H1 (cell line): ENCODE results near the gene HSD11B1L. TPM values are rescaled to one million over a fixed set of nuclear protein-coding genes. Genes with fewer than 3 reads are reported as not detected.

Experiments
- CTCF ChIA-PET: fragments of 300-600 bp; sonication (Branson Sonifier 250); formaldehyde crosslinking; loops from one replicate; lab custom pipeline; 2021; ENCODE audit not compliant: partially characterized antibody; lab: Charles Lee
- POLR2A ChIA-PET: fragments of 300-600 bp; sonication (Branson Sonifier 250); formaldehyde crosslinking; loops from one replicate; lab custom pipeline; 2021; ENCODE audit warnings: inconsistent platforms; ENCODE audit not compliant: partially characterized antibody; lab: Charles Lee
- DNase-seq, 2 experiments: peaks; one replicate each; pipeline versions ENCODE4 v3.0.0 to v3.0.0-alpha.2; 2010 to 2022; ENCODE audit warnings: low spot score in 2 of 2, low read depth in 1 of 2, mixed read lengths in 1 of 2
- FAIRE-seq: peaks from 2 replicates; lab custom pipeline; 2011; peaks lifted over from hg19 to GRCh38; lab: Jason Lieb, UNC
- H2AFZ ChIP-seq: 2 replicates; pipeline ENCODE4 v1.8.1; 2012; ENCODE audit warnings: low read length, inconsistent platforms
- H2AK5ac ChIP-seq: 2 replicates; pipeline ENCODE4 v1.6.1; 2013; ENCODE audit warnings: low read depth, low read length
- H2BK120ac ChIP-seq: replicated peaks from 2 replicates; pipeline ENCODE3; 2013; ENCODE audit warnings: low read depth, low read length, inconsistent platforms
- H2BK12ac ChIP-seq: 2 replicates; pipeline ENCODE4 v1.6.1; 2013; ENCODE audit warnings: low read depth, low read length
- H2BK15ac ChIP-seq: 2 replicates; pipeline ENCODE4 v1.6.1; 2013; ENCODE audit warnings: low read length
- H2BK20ac ChIP-seq: 2 replicates; pipeline ENCODE4 v1.6.1; 2013; ENCODE audit warnings: low read length
- H2BK5ac ChIP-seq: 2 replicates; pipeline ENCODE4 v1.6.1; 2013; ENCODE audit warnings: low read depth, low read length
- H3K14ac ChIP-seq: 2 replicates; pipeline ENCODE4 v1.6.1; 2013; ENCODE audit warnings: inconsistent platforms; ENCODE audit not compliant: insufficient read length
- H3K18ac ChIP-seq: 2 replicates; pipeline ENCODE4 v1.6.1; 2013; ENCODE audit warnings: low read length; ENCODE audit errors: extremely low read depth
- H3K23ac ChIP-seq: 2 replicates; pipeline ENCODE4 v1.6.1; 2013; ENCODE audit warnings: inconsistent platforms; ENCODE audit not compliant: insufficient read length
- H3K23me2 ChIP-seq: 2 replicates; pipeline ENCODE4 v1.6.1; 2013; ENCODE audit warnings: low read depth, low read length
- H3K27ac ChIP-seq: 2 replicates; pipeline ENCODE4 v1.6.1; 2011; ENCODE audit warnings: low read depth, low read length, inconsistent platforms
- H3K27me3 ChIP-seq, 4 experiments: replicated peaks in 1 of 4; 1 replicate in 1 of 4; 2 replicates in 3 of 4; pipeline versions ENCODE4 v1.6.1 to v1.8.1; 2011 to 2013; ENCODE audit warnings: low read length in 3 of 4, mild to moderate bottlenecking in 3 of 4, inconsistent platforms in 2 of 4, mixed read lengths in 2 of 4, moderate library complexity in 1 of 4; ENCODE audit not compliant: control insufficient read depth in 3 of 4, insufficient read depth in 3 of 4; ENCODE audit errors: extremely low read depth in 1 of 4
- H3K36me3 ChIP-seq, 4 experiments: 2 replicates each; pipeline versions ENCODE4 v1.6.1 to v1.8.1; 2011 to 2013; ENCODE audit warnings: mild to moderate bottlenecking in 4 of 4, low read length in 3 of 4, moderate library complexity in 2 of 4, control low read depth in 1 of 4, inconsistent platforms in 1 of 4; ENCODE audit not compliant: insufficient read depth in 4 of 4, control insufficient read depth in 2 of 4
- H3K4ac ChIP-seq: replicated peaks from 2 replicates; pipeline ENCODE3; 2013; ENCODE audit warnings: low read length, low read depth, mixed read lengths, inconsistent platforms; ENCODE audit not compliant: insufficient read length
- H3K4me1 ChIP-seq, 4 experiments: replicated peaks in 1 of 4; 1 replicate in 1 of 4; 2 replicates in 3 of 4; pipeline versions ENCODE4 v1.6.1 to v1.8.1; 2011 to 2013; ENCODE audit warnings: low read length in 3 of 4, inconsistent platforms in 2 of 4, mixed read lengths in 1 of 4; ENCODE audit not compliant: insufficient read depth in 4 of 4, control insufficient read depth in 3 of 4
- H3K4me2 ChIP-seq, 2 experiments: 2 replicates each; pipeline versions ENCODE4 v1.6.1 to v1.8.1; 2011 to 2013; ENCODE audit warnings: low read depth in 2 of 2, low read length in 2 of 2, control low read depth in 1 of 2, inconsistent platforms in 1 of 2, mild to moderate bottlenecking in 1 of 2; ENCODE audit not compliant: insufficient read depth in 1 of 2
- H3K4me3 ChIP-seq, 4 experiments: fragments of 200-600, 300-600 bp in 1 of 4; sonication (generic), shearing (Covaris generic), sonication (Bioruptor Twin) in 1 of 4; 2 replicates each; pipeline versions ENCODE4 v1.5.1 to v1.8.1; 2011 to 2016; ENCODE audit warnings: low read length in 4 of 4, low read depth in 3 of 4, control low read depth in 2 of 4, inconsistent platforms in 2 of 4, mild to moderate bottlenecking in 2 of 4, mixed read lengths in 1 of 4, moderate library complexity in 1 of 4; ENCODE audit not compliant: insufficient read depth in 2 of 4; ENCODE audit errors: extremely low read depth in 1 of 4
- H3K56ac ChIP-seq: replicated peaks from 2 replicates; pipeline ENCODE3; 2013; ENCODE audit warnings: low read depth, mild to moderate bottlenecking, mixed read lengths, low read length, inconsistent platforms; ENCODE audit not compliant: insufficient read length
- H3K79me1 ChIP-seq: 2 replicates; pipeline ENCODE4 v1.6.1; 2013; ENCODE audit warnings: low read depth, low read length, control low read depth
- H3K79me2 ChIP-seq, 2 experiments: 2 replicates each; pipeline versions ENCODE4 v1.6.1 to v1.8.1; 2012 to 2013; ENCODE audit warnings: low read length in 2 of 2, mild to moderate bottlenecking in 2 of 2, inconsistent platforms in 1 of 2; ENCODE audit not compliant: insufficient read depth in 2 of 2, control insufficient read depth in 1 of 2
- H3K9ac ChIP-seq, 4 experiments: replicated peaks in 1 of 4; 1 replicate in 1 of 4; 2 replicates in 3 of 4; pipeline versions ENCODE4 v1.6.1 to v1.8.1; 2011 to 2013; ENCODE audit warnings: low read depth in 3 of 4, low read length in 3 of 4, control low read depth in 2 of 4, mild to moderate bottlenecking in 2 of 4, moderate library complexity in 2 of 4, inconsistent platforms in 1 of 4; ENCODE audit errors: extremely low read depth in 1 of 4
- H3K9me3 ChIP-seq, 2 experiments: 2 replicates each; pipeline versions ENCODE4 v1.6.1 to v1.8.1; 2012 to 2013; ENCODE audit warnings: mild to moderate bottlenecking in 2 of 2, moderate library complexity in 2 of 2, control low read depth in 1 of 2, inconsistent platforms in 1 of 2, low read depth in 1 of 2, low read length in 1 of 2, mixed read lengths in 1 of 2; ENCODE audit not compliant: insufficient read depth in 2 of 2
- H4K20me1 ChIP-seq, 2 experiments: replicated peaks in 1 of 2; 2 replicates each; pipeline versions ENCODE3 to v1.8.1; 2011 to 2013; ENCODE audit warnings: inconsistent platforms in 2 of 2, low read length in 2 of 2, mild to moderate bottlenecking in 1 of 2; ENCODE audit not compliant: insufficient read depth in 2 of 2, control insufficient read depth in 1 of 2
- H4K5ac ChIP-seq: 2 replicates; pipeline ENCODE4 v1.6.1; 2013; ENCODE audit warnings: low read length, low read depth, mixed read lengths, inconsistent platforms; ENCODE audit not compliant: insufficient read length
- H4K8ac ChIP-seq: 2 replicates; pipeline ENCODE4 v1.8.0; 2013; ENCODE audit warnings: mild to moderate bottlenecking, moderate library complexity, low read length, inconsistent platforms; ENCODE audit not compliant: insufficient read depth; ENCODE audit errors: extremely low read depth
- H4K91ac ChIP-seq: replicated peaks from 2 replicates; pipeline ENCODE3; 2013; ENCODE audit warnings: low read length, mixed read lengths, inconsistent platforms; ENCODE audit not compliant: insufficient read length
- E2F6 ChIP-seq: IDR thresholded peaks from 2 replicates; pipeline ENCODE4 v1.6.1; 2012; ENCODE audit warnings: inconsistent platforms
- MAX ChIP-seq: IDR thresholded peaks from 2 replicates; pipeline ENCODE4 v1.6.1; 2012; ENCODE audit warnings: inconsistent platforms
- POLR2A ChIP-seq, 2 experiments: IDR thresholded peaks; 1 replicate in 1 of 2; 2 replicates in 1 of 2; pipeline ENCODE4 v1.6.1; 2011; ENCODE audit warnings: low read depth in 2 of 2, low read length in 2 of 2, mild to moderate bottlenecking in 2 of 2; ENCODE audit errors: control extremely low read depth in 1 of 2
- POLR2AphosphoS5 ChIP-seq: IDR thresholded peaks from 2 replicates; pipeline ENCODE4 v1.6.1; 2011; ENCODE audit warnings: low read depth, low read length
- WGBS, 2 experiments: shearing (Covaris generic) in 1 of 2; methylation state at CpG; one replicate each; pipeline versions ENCODE4 v1.1.6 to v1.1.7; 2013 to 2015; ENCODE audit warnings: low lambda C conversion rate in 2 of 2, mixed read lengths in 2 of 2, inconsistent platforms in 1 of 2, low coverage in 1 of 2, missing lambda C conversion rate in 1 of 2; ENCODE audit not compliant: insufficient replicate concordance in 2 of 2, insufficient coverage in 1 of 2, insufficient read length in 1 of 2; ENCODE audit errors: extremely low coverage in 1 of 2, missing lambda C conversion rate in 1 of 2; 5-methylcytosine and 5-hydroxymethylcytosine counted together
- polyA plus RNA-seq, 7 experiments: library from polyadenylated mRNA; depleted of rRNA in 3 of 7; stranded (reverse) in 5 of 7; unstranded in 2 of 7; fragments of >200 nt in 5 of 7; fragments of 200-250 nt in 2 of 7; gene quantifications; 1 replicate in 5 of 7; 2 replicates in 1 of 7; 4 replicates in 1 of 7; pipeline versions ENCODE4 v1.2.1 to v1.2.3, GENCODE V29; 2011 to 2013; ENCODE audit warnings: missing spikeins in 2 of 7, mixed read lengths in 2 of 7
- total RNA-seq: library from RNA; stranded (reverse); fragmentation: NEBNext Ultra II Directional; extraction: Animal tissue kit (Norgen Biotek cat#: 25700); gene quantifications from 2 replicates; pipeline ENCODE4 v1.2.1, GENCODE V29; 2021

The HSD11B1L gene
- total and polyA plus RNA-seq, 2 of the 8 experiments (the other 6 are each of a cell fraction or from before 2014, with no cell fraction given) = 8.2 to 20.6 TPM

- no peak overlapping the region for H3K4me2 ChIP-seq
- TF ChIP-seq E2F6 = 0 out of 2 replicates have a peak, but pooled peaks have one; percentile 9
- peak; percentile 90 for TF ChIP-seq POLR2AphosphoS5
- 0 out of 2 replicates have a peak, but pooled peaks have one; percentile 27 for TF ChIP-seq MAX
- TF ChIP-seq POLR2A (IDR thresholded peaks at IDR 0.05; ENCODE audit: control extremely low read depth in 1 of 2, low read depth in 2 of 2, low read length in 2 of 2) = peak; percentile 16 to 52
Measured at GRCh38 chr19:5693195-5694166, 12.7 kb downstream of the HSD11B1L start.

More at GRCh38 chr19:5693195-5694166, 12.7 kb downstream of the HSD11B1L start:
- H2BK12ac ChIP-seq = no peak overlapping the region
- H3K23me2 ChIP-seq = peaks cover 2% of the 10 kb centered on the region; the same call in 1 of the 2 replicates
- peaks cover 43 to 46% of the 10 kb centered on the region in 2 experiments for H4K20me1 ChIP-seq
- no peak for FAIRE-seq
- peaks cover 10 to 39% of the 10 kb centered on the region in 2 experiments for H3K79me2 ChIP-seq
- H3K9ac ChIP-seq = no peak overlapping the region; a peak in 1 of 7 replicates
- H2AFZ ChIP-seq = no peak overlapping the region
- H3K4ac ChIP-seq = peak overlapping the region; percentile 78
- ChIA-PET POLR2A (interaction anchor here (0.7 to 15.6 kb wide), 13 partner anchors 11 to 117 kb away, joined by 3 to 620 read pairs (median 3); partner anchors contain the start of genes CATSPERD, DUS3L, LONP1 and SAFB), CTCF (interaction anchor here (0.8 to 1.0 kb wide), 2 partner anchors 26 to 100 kb away, joined by 3 to 4 read pairs; no protein-coding TSS in a partner anchor)
- DNase-seq = no peak
- no peak overlapping the region for H2BK120ac ChIP-seq
- no peaks in the 10 kb centered on the region; a peak in 1 of 7 replicates for H3K4me1 ChIP-seq
- H3K27me3 ChIP-seq = no peaks in the 10 kb centered on the region
- H3K27ac ChIP-seq = no peak overlapping the region
- no peak overlapping the region for H3K4me3 ChIP-seq
- H2BK15ac ChIP-seq = no peak overlapping the region
- H4K8ac ChIP-seq = no peak overlapping the region; the same call in none of the 2 replicates
- 0 out of 2 replicates have a peak overlapping the region, but pooled peaks have one; percentile 52 for H2BK5ac ChIP-seq
- no peak overlapping the region for H2AK5ac ChIP-seq
- H4K91ac ChIP-seq = no peak overlapping the region
- H3K79me1 ChIP-seq = peaks cover 6% of the 10 kb centered on the region
- peaks cover 37 to 68% (median 63%) of the 10 kb centered on the region in 4 experiments for H3K36me3 ChIP-seq
- no peak overlapping the region for H3K56ac ChIP-seq
- no peaks in the 10 kb centered on the region for H3K9me3 ChIP-seq
- no peak overlapping the region for H3K14ac ChIP-seq
- WGBS, 2 experiments = 93% methylated on average over 39 of the region's 39 CpGs; no CpG with 5 or more reads in 1 of the 2 experiments
- H2BK20ac ChIP-seq = no peak overlapping the region
- peak overlapping the region; percentile 25 for H4K5ac ChIP-seq
- H3K23ac ChIP-seq = no peak overlapping the region
- no peak overlapping the region for H3K18ac ChIP-seq
